ENCODE data around the gene ARF6. TPM values are rescaled to one million over a fixed set of nuclear protein-coding genes. Genes with fewer than 3 reads are reported as not detected.

Gene ARF6
- total RNA-seq, 1 donor from 2014 or later = 65.3 TPM

DNA sequence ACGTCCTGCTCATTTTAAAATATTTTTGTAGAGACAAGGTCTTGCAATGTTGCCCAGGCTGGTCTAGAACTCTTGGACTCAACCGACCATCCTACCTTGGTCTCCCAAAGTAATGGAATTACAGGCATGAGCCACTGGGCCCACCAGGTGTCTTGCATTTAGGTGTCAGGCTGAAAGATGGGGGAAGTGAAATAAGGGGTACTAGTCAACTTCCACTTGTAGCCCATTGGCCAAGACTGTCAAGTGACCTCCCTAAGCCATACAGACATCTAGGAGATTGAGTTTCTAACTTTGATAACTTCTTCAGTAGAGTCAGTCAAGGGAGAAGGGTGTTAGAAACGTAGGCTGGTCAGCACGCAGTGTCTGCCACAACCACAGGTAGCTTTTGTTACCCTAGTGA, 32.0 kb downstream of the ARF6 start:
- intact Hi-C loops (cut with DNase I) = no loop called here
- ATAC-seq = no peak
- no peaks in the 10 kb centered on the region for H3K9me3 ChIP-seq
- no peaks in the 10 kb centered on the region for H3K27me3 ChIP-seq (ENCODE audit: low read depth)
- DNase-seq = no peak
- H3K36me3 ChIP-seq = no peaks in the 10 kb centered on the region
- no peak overlapping the region for H3K27ac ChIP-seq
- TF ChIP-seq CTCF (IDR thresholded peaks at IDR 0.05) = no peak
- H3K4me3 ChIP-seq = no peak overlapping the region
- peaks cover 3% of the 10 kb centered on the region for H3K4me1 ChIP-seq

DNA sequence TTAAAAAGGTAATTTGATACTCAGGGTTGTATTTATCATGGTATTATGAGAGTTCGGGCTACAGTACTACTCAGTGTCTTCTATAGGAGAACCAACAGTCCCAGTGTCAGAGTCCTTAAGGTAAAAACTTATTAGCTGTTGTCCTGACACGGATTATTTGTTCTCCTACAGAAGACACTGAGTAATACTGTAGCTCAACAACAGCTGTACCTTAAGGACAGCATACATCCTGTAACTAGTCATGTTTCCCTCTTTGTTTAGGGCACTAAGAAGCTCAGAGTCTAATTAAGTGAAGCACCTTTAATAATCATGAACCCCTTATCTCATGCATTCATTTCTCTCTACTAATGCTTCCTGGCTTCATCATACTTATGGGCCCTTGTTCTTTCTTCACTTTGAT, 33.9 kb downstream of the ARF6 start:
- DNase-seq (no peak), ATAC-seq (no peak)
- H3K9me3 ChIP-seq = no peaks in the 10 kb centered on the region
- no peak overlapping the region for H3K4me3 ChIP-seq
- intact Hi-C loops (cut with DNase I) = no loop called here
- no peaks in the 10 kb centered on the region for H3K27me3 ChIP-seq (ENCODE audit: low read depth)
- H3K27ac ChIP-seq = no peak overlapping the region
- H3K4me1 ChIP-seq = peaks cover 4% of the 10 kb centered on the region
- no peak for TF ChIP-seq CTCF (IDR thresholded peaks at IDR 0.05)
- H3K36me3 ChIP-seq = no peaks in the 10 kb centered on the region

GRCh38 chr14:49928015-49928414, 35.1 kb downstream of the ARF6 start:
- intact Hi-C loops (cut with DNase I) = no loop called here
- Histone ChIP-seq H3K27me3 (ENCODE audit: low read depth) (no peaks in the 10 kb centered on the region), H3K4me1 (peaks cover 4% of the 10 kb centered on the region), H3K4me3 (no peak overlapping the region), H3K27ac (no peak overlapping the region), H3K36me3 (no peaks in the 10 kb centered on the region), H3K9me3 (no peaks in the 10 kb centered on the region)
- DNase-seq (no peak), ATAC-seq (no peak)
- TF ChIP-seq CTCF (IDR thresholded peaks at IDR 0.05) = no peak

- ATAC-seq = no peak
- no peak for TF ChIP-seq CTCF (IDR thresholded peaks at IDR 0.05)
- intact Hi-C loops (cut with DNase I) = no loop called here
Measured at GRCh38 chr14:49930720-49931119, 37.8 kb downstream of the ARF6 start.

DNA sequence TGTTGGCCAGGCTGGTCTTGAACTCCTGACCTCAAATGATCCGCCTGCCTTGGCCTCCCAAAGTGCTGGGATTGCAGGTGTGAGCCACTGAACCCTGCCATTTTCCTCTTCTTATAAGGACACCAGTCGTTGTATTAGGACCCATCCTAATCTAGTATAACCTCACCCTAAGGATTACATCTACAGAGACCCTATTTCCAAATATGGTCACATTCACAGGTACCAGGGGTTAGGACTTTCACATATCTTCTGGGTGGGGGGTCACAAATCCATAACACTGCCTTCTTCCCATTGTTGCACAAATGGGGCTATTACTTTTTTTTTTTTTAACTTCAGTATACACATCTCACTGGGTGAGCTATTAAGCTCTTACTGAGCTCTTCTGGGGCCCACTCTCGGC, 38.6 kb downstream of the ARF6 start:
- Histone ChIP-seq H3K9me3 (no peaks in the 10 kb centered on the region), H3K27me3 (ENCODE audit: low read depth) (no peaks in the 10 kb centered on the region), H3K36me3 (no peaks in the 10 kb centered on the region), H3K4me1 (peaks cover 4% of the 10 kb centered on the region), H3K27ac (no peak overlapping the region), H3K4me3 (no peak overlapping the region)
- ATAC-seq (no peak), DNase-seq (no peak)
- intact Hi-C loops (cut with DNase I) = no loop called here
- TF ChIP-seq CTCF (IDR thresholded peaks at IDR 0.05) = no peak

More at GRCh38 chr14:49930720-49931119, 37.8 kb downstream of the ARF6 start:
- Histone ChIP-seq H3K4me3 (no peak overlapping the region), H3K27ac (no peak overlapping the region), H3K27me3 (ENCODE audit: low read depth) (no peaks in the 10 kb centered on the region), H3K36me3 (no peaks in the 10 kb centered on the region), H3K4me1 (peaks cover 4% of the 10 kb centered on the region), H3K9me3 (no peaks in the 10 kb centered on the region)
- no peak for DNase-seq

DNA sequence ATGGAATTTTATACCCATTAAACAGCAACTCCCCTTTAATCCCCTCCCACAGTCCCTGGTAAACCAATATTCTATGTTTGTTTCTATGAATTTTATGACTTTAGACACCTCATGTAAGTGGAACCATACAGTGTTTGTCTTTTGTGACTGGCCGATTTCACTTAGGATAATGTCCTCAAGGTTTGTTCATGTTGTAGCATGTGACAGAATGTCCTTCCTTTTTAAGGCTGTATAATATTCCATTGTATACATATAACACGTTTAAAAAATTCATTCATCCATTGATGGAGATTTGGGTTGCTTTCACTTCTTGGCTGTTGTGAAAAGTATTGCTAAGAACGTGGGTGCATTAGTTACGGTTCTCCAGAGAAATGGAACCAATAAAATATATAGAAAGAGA, 40.2 kb downstream of the ARF6 start:
- intact Hi-C loops (cut with DNase I) = no loop called here
- ATAC-seq (no peak), DNase-seq (no peak)
- Histone ChIP-seq H3K9me3 (no peaks in the 10 kb centered on the region), H3K27me3 (ENCODE audit: low read depth) (no peaks in the 10 kb centered on the region), H3K36me3 (no peaks in the 10 kb centered on the region), H3K4me3 (no peak overlapping the region), H3K27ac (no peak overlapping the region), H3K4me1 (peaks cover 4% of the 10 kb centered on the region)
- no peak for TF ChIP-seq CTCF (IDR thresholded peaks at IDR 0.05)
